HG02610 (cell line): ENCODE measurements around the gene M1AP.
"Not testable (repeated sequence)": the region's sequence is repeated elsewhere in the genome, so short reads cannot be mapped to it uniquely, and the experiment has no call there.

ENCODE experiments used
- ATAC-seq: cut with Tn5 transposase; IDR thresholded peaks from one replicate; pipeline ENCODE4 v1.9.1; 2021; ENCODE audit warnings: mild to moderate bottlenecking, moderate library complexity; ENCODE audit not compliant: unreplicated experiment

The M1AP gene

GRCh38 chr2:74569686-74570085 is 78.4 kb downstream of the M1AP start:
- no peak for ATAC-seq

DNA sequence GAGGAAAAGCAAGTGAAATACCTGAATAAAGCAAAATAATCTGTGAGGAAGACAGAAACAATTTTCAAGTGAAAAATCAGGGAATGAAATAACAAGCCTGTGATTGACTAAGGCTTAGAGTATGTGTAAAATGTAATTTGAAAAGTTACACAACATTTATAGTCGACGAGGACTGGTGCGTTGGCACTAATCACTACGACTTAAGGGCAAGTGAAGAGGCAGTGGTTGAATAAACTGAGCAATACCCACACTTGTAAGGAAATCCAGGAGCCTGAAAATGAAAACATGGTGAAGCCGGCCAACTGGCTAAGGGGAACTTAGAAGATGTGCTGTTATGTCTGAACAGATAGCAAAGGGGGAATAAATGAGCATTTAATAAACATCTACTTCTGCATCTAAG is 80.2 kb downstream of the M1AP start:
- ATAC-seq: no peak

DNA sequence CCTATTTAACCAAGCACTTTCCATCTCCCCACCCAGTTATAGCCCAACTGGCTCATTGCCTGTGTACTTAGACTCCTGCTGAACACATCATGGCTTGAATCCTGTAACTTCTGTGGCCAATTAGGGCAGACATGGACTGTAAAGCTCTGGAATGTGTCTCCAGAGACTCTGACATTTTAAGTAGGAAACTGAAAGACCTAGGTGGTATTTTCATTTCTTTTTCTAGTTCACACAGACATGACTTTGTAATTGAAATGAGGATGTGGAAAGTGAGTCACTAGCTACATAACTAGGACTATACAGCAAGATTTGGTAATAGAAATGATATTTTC is 81.4 kb downstream of the M1AP start:
- peak; percentile 30 for ATAC-seq

DNA sequence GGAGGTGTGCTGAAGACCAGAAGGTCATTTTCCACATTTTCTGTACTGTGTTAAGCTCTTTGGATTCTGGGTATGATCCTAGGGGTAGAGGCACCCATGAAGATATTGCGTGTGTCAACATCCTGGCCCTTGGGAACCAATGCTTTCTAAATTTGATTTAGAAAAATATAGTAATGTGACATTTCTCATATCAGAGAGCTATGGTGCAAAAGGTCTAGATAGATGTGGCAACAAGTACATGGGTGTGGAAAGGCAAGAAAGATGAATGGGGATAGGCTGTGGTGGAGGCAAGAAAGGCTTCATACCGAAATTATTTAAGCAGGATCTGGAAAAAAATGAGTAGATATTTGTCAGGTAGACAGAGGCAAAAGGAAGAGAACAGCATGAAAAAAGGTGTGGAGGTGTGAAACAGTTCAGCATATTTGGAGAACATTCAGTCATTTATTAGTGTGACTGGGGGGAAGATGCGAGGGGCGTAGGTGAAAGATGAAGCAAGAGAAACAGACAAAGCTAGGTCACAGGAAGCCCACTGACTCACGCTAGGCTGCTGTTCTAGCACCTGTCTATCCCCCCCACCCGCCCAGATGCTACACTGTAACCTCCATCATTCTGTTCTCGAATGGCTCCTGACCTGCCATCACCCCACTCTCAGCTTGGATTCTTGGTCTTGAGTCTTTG is 81.9 kb downstream of the M1AP start:
- ATAC-seq: peak; percentile 3

GRCh38 chr2:74564222-74564621 is 83.9 kb downstream of the M1AP start:
- no peak for ATAC-seq

- ATAC-seq: no peak
These were observed 85.9 kb downstream of the M1AP start for GRCh38 chr2:74562126-74562775.

GRCh38 chr2:74561022-74561421 is 87.1 kb downstream of the M1AP start:
- ATAC-seq: not testable (repeated sequence)

DNA sequence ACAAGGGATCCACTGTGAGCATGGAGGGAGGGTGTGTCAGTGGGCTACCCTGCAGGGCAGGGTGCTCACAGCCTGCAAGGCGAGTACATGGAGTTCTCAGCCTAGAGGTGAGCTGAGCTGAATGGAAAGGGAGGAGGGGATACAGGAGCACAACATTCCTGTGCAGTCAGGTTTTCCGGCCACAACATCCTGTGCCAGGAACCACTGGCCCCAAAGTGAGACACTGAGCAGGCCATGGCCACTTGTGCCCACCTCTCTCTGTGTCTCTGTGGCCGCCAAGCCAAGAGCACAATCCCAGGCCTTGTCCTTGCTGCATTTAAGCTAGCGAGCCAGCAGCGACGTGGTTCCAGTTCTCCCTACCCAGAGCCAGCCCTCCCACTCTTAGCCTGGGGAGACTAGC is 87.5 kb downstream of the M1AP start:
- ATAC-seq: no peak

DNA sequence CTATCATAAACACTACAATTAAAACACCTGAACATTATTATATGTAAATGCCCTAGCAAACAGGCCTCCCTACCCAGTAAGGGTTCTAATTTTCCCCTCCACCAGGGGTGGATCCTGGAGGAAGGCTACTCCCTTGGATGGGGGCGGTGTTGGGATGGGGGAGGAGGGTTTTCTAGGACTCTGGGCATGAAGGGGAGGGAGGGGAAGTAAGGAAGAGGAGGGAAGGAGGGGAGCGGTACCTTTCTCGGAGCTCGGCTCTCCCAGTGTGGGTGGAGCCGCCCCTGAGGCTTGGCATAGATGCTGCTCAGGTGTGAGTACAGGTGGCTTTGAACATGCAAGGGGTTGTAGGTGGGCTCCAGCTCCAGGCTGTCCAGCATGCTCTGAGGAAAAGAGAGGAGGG is 88.2 kb downstream of the M1AP start:
- no peak for ATAC-seq

- ATAC-seq: no peak
These were observed 89.6 kb downstream of the M1AP start for GRCh38 chr2:74558284-74559230.

DNA sequence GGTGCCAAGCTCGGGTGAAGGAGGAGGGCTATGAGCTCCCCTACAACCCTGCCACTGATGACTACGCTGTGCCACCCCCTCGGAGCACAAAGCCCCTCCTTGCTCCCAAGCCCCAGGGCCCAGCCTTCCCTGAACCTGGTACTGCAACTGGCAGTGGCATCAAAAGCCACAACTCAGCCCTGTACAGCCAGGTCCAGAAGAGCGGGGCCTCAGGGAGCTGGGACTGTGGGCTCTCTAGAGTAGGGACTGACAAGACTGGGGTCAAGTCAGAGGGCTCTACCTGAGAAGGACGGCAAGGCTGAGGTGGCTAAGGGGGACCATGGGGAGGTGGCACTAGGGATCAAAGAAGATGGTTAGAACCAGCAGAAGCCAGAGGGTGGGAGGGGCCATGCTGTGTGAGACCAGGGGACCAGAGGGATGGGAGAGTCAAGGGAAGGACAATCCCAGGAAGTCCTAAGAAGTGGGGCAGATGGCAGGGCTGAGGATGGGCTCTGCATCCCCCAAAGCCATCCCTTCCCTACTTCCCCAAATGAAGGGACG is 91.2 kb downstream of the M1AP start:
- ATAC-seq: no peak

DNA sequence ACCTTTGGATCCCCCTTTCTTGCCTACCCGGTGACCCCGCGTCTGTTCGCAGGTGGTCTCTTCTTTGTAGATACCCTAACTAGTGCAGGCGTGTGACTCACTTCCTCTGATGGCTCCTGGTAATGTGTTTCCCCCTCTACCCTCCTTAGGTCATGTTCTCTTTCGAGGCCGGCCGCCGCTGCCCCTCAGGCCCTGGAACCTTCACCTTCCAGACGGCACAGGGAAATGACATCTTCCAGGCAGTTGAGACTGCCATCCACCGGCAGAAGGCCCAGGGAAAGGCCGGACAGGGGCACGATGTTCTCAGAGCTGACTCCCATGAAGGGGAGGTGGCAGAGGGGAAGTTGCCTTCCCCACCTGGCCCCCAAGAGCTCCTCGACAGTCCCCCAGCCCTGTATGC is 92.0 kb downstream of the M1AP start:
- ATAC-seq: no peak

DNA sequence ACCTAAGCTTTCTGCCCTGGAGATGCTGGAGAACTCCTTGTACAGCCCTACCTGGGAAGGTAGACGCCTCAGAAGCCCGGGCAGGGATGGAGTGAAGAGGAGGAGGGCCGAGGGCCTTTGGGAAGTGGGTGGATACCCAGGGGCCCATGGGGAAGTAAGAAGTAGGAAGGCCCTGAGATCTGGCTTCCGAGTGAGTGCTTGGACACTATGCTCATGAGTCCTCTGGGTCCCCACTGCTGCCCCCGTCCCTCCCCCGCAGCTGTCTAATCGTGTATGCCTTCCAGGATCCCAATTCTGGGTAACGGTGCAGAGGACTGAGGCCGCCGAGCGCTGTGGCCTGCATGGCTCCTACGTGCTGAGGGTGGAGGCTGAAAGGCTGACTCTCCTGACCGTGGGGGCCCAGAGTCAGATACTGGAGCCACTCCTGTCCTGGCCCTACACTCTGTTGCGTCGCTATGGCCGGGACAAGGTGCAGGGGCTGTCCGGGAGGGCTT is 92.5 kb downstream of the M1AP start:
- ATAC-seq: no peak

- peak; percentile 33 for ATAC-seq
These were observed 93.2 kb downstream of the M1AP start for GRCh38 chr2:74554820-74555531.

GRCh38 chr2:74553892-74554819 is 94.0 kb downstream of the M1AP start, which contains the start of the genes DOK1 and LOXL3:
Gene DOK1, plus strand, starts transcription at chr2:74554720. Its CDS starts 35 bp downstream, at chr2:74554755.
Gene LOXL3, minus strand, starts transcription at chr2:74553942. Its CDS starts 1,308 bp downstream, at chr2:74552634.
- ATAC-seq: peak; percentile 48

DNA sequence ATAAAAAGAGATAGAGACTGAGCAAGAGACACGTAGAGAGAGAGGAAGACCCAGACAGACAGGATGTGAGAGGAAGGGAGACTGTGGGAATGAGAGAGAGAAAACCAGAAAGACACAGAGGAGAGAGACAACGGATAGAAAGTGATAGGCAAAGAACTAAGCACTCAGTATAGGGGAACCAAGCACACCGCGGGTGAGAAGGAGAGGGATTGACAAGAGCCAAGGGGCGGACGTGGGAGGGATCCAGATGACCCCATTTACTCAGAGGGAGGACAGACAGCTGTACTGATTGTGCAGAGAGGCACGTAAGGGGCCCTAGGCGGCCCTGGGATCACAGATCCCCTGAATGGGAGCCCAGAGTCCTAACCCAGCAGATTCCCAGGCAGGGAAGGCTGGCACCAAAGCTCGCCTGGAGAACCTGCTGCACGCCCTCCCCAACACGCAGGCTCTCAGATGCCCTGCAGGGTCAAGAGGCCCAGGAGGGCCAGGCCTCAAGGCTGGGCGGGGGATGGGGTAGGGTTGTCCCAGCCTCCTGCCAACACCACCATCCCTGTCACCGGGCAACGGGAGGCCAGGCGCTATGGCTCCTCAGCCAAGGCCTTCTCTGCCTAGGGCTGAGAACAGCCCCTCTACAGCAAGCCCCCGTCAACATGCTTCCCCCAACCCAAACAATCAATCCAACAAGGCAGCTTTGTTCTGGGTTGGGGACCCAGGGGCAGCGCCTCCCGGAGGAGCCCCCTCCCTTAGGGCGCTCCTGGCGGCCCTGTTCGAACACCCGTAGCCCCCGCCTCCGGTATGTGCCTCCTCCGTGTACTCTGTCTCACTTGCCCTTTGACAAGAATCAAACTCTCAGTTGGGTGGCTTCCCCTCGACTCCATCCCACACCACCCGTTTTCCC is 95.0 kb downstream of the M1AP start:
- ATAC-seq: no peak

DNA sequence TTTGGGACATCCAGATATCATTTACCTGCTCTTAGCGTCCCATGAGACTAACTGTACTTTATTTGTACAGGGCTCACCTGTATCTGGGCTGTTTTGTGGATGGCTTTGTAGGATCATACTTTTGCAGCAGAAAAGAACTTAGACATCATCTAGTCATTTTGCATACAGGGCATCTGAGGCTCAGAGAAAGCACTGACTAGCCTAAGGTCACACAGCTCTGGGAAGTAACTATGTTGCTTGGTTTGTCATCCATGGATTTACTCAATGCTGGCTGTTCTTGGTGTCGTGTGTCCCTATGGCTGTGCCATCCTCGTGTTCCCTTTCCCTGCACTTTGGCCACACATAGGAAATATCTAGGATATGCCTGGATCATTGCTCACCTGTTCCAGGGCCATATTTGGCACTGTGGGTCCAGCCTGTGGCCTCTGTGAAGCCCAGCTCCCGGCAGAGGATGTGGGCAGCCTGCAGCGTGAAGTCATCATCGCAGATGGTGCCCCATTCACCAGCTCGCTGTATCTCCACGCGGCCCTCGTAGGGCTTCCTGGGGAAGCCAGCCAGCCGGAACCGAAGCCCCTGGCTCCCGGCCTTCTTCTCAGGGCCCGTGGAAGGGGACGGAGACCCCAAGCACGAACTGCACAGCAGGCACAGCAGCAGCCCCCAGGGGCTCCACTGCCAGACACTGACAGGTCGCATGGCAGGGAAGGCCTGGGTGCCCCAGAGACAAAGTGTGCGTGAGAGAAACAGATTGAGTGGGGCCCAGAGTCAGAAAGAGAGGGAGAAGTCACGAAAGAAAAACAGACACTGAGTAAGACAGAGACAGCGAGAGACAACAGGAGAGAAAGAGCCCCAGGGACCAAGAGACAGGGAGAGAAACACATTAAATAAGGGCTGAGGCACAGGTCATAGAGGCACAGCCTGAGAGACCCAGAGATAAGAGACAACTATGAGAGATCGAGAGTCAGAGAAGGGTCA is 95.9 kb downstream of the M1AP start:
- ATAC-seq: no peak
